Measurements from ENCODE around the gene C16orf74. TPM values are rescaled to one million over a fixed set of nuclear protein-coding genes. Genes with fewer than 3 reads are reported as not detected.

The C16orf74 gene
- 7.3 TPM for polyA plus RNA-seq (2013, experiment 1 of 2)
- polyA plus RNA-seq (2013, experiment 2 of 2) = 7.5 TPM

GRCh38 chr16:85750827-85751697, at the start of gene C16orf74:
C16orf74 (minus strand) TSS chr16:85751096; CDS start chr16:85735217, 15,879 bp downstream.
- Histone ChIP-seq H3K4me2 (ENCODE audit: low read length) (peak within 1 kb of the TSS; percentile 39), H3K56ac (ENCODE audit: low read length) (peak within 1 kb of the TSS; percentile 80), H3K4me3 (ENCODE audit: low read length) (no peak within 1 kb of the TSS), H3K9ac (ENCODE audit: low read length) (peak within 1 kb of the TSS; percentile 70), H3K27ac (ENCODE audit: low read depth, low read length) (no peak within 1 kb of the TSS), H4K8ac (ENCODE audit: low read depth, low read length) (peak within 1 kb of the TSS; percentile 7), H3K23ac (ENCODE audit: low read length) (peak within 1 kb of the TSS; percentile 93), H3K79me2 (ENCODE audit: control insufficient read depth, insufficient read depth, low read length) (no peaks in the 10 kb centered on the region), H2AK5ac (ENCODE audit: low read length) (no peak within 1 kb of the TSS), H3K4me1 (ENCODE audit: control insufficient read depth, low read depth, low read length) (peaks cover 11% of the 10 kb centered on the region), H3K79me1 (ENCODE audit: low read length) (no peaks in the 10 kb centered on the region), H3K18ac (ENCODE audit: low read length) (peak within 1 kb of the TSS; percentile 64), H4K5ac (ENCODE audit: low read length) (no peak within 1 kb of the TSS), H2BK15ac (replicated peaks; ENCODE audit: low read depth) (no peak within 1 kb of the TSS), H2BK5ac (ENCODE audit: low read length) (no peak within 1 kb of the TSS), H3K27me3 (ENCODE audit: insufficient read depth, low read length, poor library complexity) (no peaks in the 10 kb centered on the region), H3K4ac (ENCODE audit: low read depth, low read length) (peak within 1 kb of the TSS; percentile 75), H2BK120ac (ENCODE audit: low read depth, low read length) (no peak within 1 kb of the TSS), H3K36me3 (ENCODE audit: control insufficient read depth, insufficient read depth, low read length) (no peaks in the 10 kb centered on the region)
- no peak for DNase-seq
- WGBS (ENCODE audit: extremely low coverage, insufficient coverage, low lambda C conversion rate) = no CpG with 5 or more reads among the region's 96 CpGs

GRCh38 chr16:85800321-85800669, 49.4 kb upstream of the C16orf74 start:
- Histone ChIP-seq H3K79me1 (ENCODE audit: low read length) (peaks cover 37% of the 10 kb centered on the region), H3K4me3 (ENCODE audit: low read length) (peak overlapping the region; percentile 91), H3K18ac (ENCODE audit: low read length) (no peak overlapping the region), H3K36me3 (ENCODE audit: control insufficient read depth, insufficient read depth, low read length) (peaks cover 20% of the 10 kb centered on the region), H3K27me3 (ENCODE audit: insufficient read depth, low read length, poor library complexity) (no peaks in the 10 kb centered on the region), H4K8ac (ENCODE audit: low read depth, low read length) (no peak overlapping the region), H4K5ac (ENCODE audit: low read length) (no peak overlapping the region), H3K56ac (ENCODE audit: low read length) (peak overlapping the region; percentile 94), H2BK5ac (ENCODE audit: low read length) (no peak overlapping the region), H2AK5ac (ENCODE audit: low read length) (no peak overlapping the region), H3K9ac (ENCODE audit: low read length) (peak overlapping the region; percentile 87), H2BK120ac (ENCODE audit: low read depth, low read length) (no peak overlapping the region), H3K4me1 (ENCODE audit: control insufficient read depth, low read depth, low read length) (no peaks in the 10 kb centered on the region), H3K4me2 (ENCODE audit: low read length) (peak overlapping the region; percentile 88), H2BK15ac (replicated peaks; ENCODE audit: low read depth) (no peak overlapping the region), H3K4ac (ENCODE audit: low read depth, low read length) (no peak overlapping the region), H3K23ac (ENCODE audit: low read length) (no peak overlapping the region), H3K27ac (ENCODE audit: low read depth, low read length) (no peak overlapping the region), H3K79me2 (ENCODE audit: control insufficient read depth, insufficient read depth, low read length) (peaks cover 62% of the 10 kb centered on the region)
- WGBS (ENCODE audit: extremely low coverage, insufficient coverage, low lambda C conversion rate) = no CpG with 5 or more reads among the region's 9 CpGs
- DNase-seq = no peak

- Histone ChIP-seq H3K27me3 (ENCODE audit: insufficient read depth, low read length, poor library complexity) (no peaks in the 10 kb centered on the region), H3K23ac (ENCODE audit: low read length) (peak within 1 kb of the TSS; percentile 48), H3K9ac (ENCODE audit: low read length) (peak within 1 kb of the TSS; percentile 87), H4K5ac (ENCODE audit: low read length) (no peak within 1 kb of the TSS), H3K4me1 (ENCODE audit: control insufficient read depth, low read depth, low read length) (no peaks in the 10 kb centered on the region), H2BK15ac (replicated peaks; ENCODE audit: low read depth) (no peak within 1 kb of the TSS), H3K56ac (ENCODE audit: low read length) (peak within 1 kb of the TSS; percentile 94), H2AK5ac (ENCODE audit: low read length) (no peak within 1 kb of the TSS), H3K27ac (ENCODE audit: low read depth, low read length) (peak within 1 kb of the TSS; percentile 80), H3K4me3 (ENCODE audit: low read length) (peak within 1 kb of the TSS; percentile 91), H4K8ac (ENCODE audit: low read depth, low read length) (peak within 1 kb of the TSS; percentile 83), H3K18ac (ENCODE audit: low read length) (peak within 1 kb of the TSS; percentile 77), H3K36me3 (ENCODE audit: control insufficient read depth, insufficient read depth, low read length) (peaks cover 17% of the 10 kb centered on the region), H3K79me2 (ENCODE audit: control insufficient read depth, insufficient read depth, low read length) (peaks cover 68% of the 10 kb centered on the region), H2BK120ac (ENCODE audit: low read depth, low read length) (peak within 1 kb of the TSS; percentile 30), H3K4me2 (ENCODE audit: low read length) (peak within 1 kb of the TSS; percentile 88), H2BK5ac (ENCODE audit: low read length) (peak within 1 kb of the TSS; percentile 8), H3K79me1 (ENCODE audit: low read length) (peaks cover 43% of the 10 kb centered on the region), H3K4ac (ENCODE audit: low read depth, low read length) (peak within 1 kb of the TSS; percentile 87)
- no CpG with 5 or more reads among the region's 87 CpGs for WGBS (ENCODE audit: extremely low coverage, insufficient coverage, low lambda C conversion rate)
- peak; percentile 96 for DNase-seq
These were observed 48.8 kb upstream of the C16orf74 start, which contains the start of the genes COX4I1 and EMC8 for GRCh38 chr16:85799497-85800320. COX4I1 (plus strand) TSS chr16:85799695; CDS start chr16:85801206, 1,511 bp downstream. EMC8 (minus strand) TSS chr16:85799544; CDS start chr16:85799295, 249 bp downstream.

- Histone ChIP-seq H3K56ac (ENCODE audit: low read length) (peak overlapping the region; percentile 92), H3K36me3 (ENCODE audit: control insufficient read depth, insufficient read depth, low read length) (peaks cover 15% of the 10 kb centered on the region), H3K4me3 (ENCODE audit: low read length) (peak overlapping the region; percentile 52), H3K9ac (ENCODE audit: low read length) (peak overlapping the region; percentile 87), H3K27me3 (ENCODE audit: insufficient read depth, low read length, poor library complexity) (no peaks in the 10 kb centered on the region), H3K18ac (ENCODE audit: low read length) (peak overlapping the region; percentile 69), H3K4me1 (ENCODE audit: control insufficient read depth, low read depth, low read length) (no peaks in the 10 kb centered on the region), H2AK5ac (ENCODE audit: low read length) (no peak overlapping the region), H4K8ac (ENCODE audit: low read depth, low read length) (no peak overlapping the region), H3K4ac (ENCODE audit: low read depth, low read length) (peak overlapping the region; percentile 87), H3K79me1 (ENCODE audit: low read length) (peaks cover 45% of the 10 kb centered on the region), H2BK5ac (ENCODE audit: low read length) (peak overlapping the region; percentile 8), H3K27ac (ENCODE audit: low read depth, low read length) (peak overlapping the region; percentile 80), H3K79me2 (ENCODE audit: control insufficient read depth, insufficient read depth, low read length) (peaks cover 74% of the 10 kb centered on the region), H4K5ac (ENCODE audit: low read length) (no peak overlapping the region), H3K4me2 (ENCODE audit: low read length) (peak overlapping the region; percentile 36), H3K23ac (ENCODE audit: low read length) (peak overlapping the region; percentile 48), H2BK15ac (replicated peaks; ENCODE audit: low read depth) (no peak overlapping the region), H2BK120ac (ENCODE audit: low read depth, low read length) (no peak overlapping the region)
- no CpG with 5 or more reads among the region's 51 CpGs for WGBS (ENCODE audit: extremely low coverage, insufficient coverage, low lambda C conversion rate)
- DNase-seq = no peak
These were observed 48.1 kb upstream of the C16orf74 start for GRCh38 chr16:85798901-85799496.

- Histone ChIP-seq H3K4me3 (ENCODE audit: low read length) (peak overlapping the region; percentile 52), H3K18ac (ENCODE audit: low read length) (no peak overlapping the region), H3K79me1 (ENCODE audit: low read length) (peaks cover 45% of the 10 kb centered on the region), H3K4me2 (ENCODE audit: low read length) (peak overlapping the region; percentile 36), H2AK5ac (ENCODE audit: low read length) (no peak overlapping the region), H3K4ac (ENCODE audit: low read depth, low read length) (no peak overlapping the region), H3K9ac (ENCODE audit: low read length) (peak overlapping the region; percentile 87), H3K27ac (ENCODE audit: low read depth, low read length) (peak overlapping the region; percentile 1), H3K4me1 (ENCODE audit: control insufficient read depth, low read depth, low read length) (no peaks in the 10 kb centered on the region), H3K27me3 (ENCODE audit: insufficient read depth, low read length, poor library complexity) (no peaks in the 10 kb centered on the region), H3K79me2 (ENCODE audit: control insufficient read depth, insufficient read depth, low read length) (peaks cover 74% of the 10 kb centered on the region), H3K23ac (ENCODE audit: low read length) (no peak overlapping the region), H3K36me3 (ENCODE audit: control insufficient read depth, insufficient read depth, low read length) (peaks cover 12% of the 10 kb centered on the region), H4K8ac (ENCODE audit: low read depth, low read length) (no peak overlapping the region), H2BK15ac (replicated peaks; ENCODE audit: low read depth) (no peak overlapping the region), H2BK120ac (ENCODE audit: low read depth, low read length) (no peak overlapping the region), H3K56ac (ENCODE audit: low read length) (peak overlapping the region; percentile 92), H4K5ac (ENCODE audit: low read length) (no peak overlapping the region), H2BK5ac (ENCODE audit: low read length) (no peak overlapping the region)
- DNase-seq = peak; percentile 82
- WGBS (ENCODE audit: extremely low coverage, insufficient coverage, low lambda C conversion rate) = no CpG with 5 or more reads among the region's 17 CpGs
These were observed 47.4 kb upstream of the C16orf74 start for GRCh38 chr16:85798283-85798776.

Data from mesendoderm (in vitro differentiated cells).